SW 1271 (cell line): ENCODE measurements around the gene CYLD.

ENCODE experiments used
- DNase-seq, 2 experiments: peaks; one replicate each; lab custom pipeline; 2025; lab: John Stamatoyannopoulos, UW

CYLD gene

GRCh38 chr16:50741781-50742575 lies at the start of gene CYLD:
Gene CYLD, plus strand, starts transcription at chr16:50742086. Its CDS starts 7,613 bp downstream, at chr16:50749699.
- DNase-seq = peak; percentile 94

GRCh38 chr16:50692644-50692998 lies 49.3 kb upstream of the CYLD start:
- DNase-seq = no peak

DNA sequence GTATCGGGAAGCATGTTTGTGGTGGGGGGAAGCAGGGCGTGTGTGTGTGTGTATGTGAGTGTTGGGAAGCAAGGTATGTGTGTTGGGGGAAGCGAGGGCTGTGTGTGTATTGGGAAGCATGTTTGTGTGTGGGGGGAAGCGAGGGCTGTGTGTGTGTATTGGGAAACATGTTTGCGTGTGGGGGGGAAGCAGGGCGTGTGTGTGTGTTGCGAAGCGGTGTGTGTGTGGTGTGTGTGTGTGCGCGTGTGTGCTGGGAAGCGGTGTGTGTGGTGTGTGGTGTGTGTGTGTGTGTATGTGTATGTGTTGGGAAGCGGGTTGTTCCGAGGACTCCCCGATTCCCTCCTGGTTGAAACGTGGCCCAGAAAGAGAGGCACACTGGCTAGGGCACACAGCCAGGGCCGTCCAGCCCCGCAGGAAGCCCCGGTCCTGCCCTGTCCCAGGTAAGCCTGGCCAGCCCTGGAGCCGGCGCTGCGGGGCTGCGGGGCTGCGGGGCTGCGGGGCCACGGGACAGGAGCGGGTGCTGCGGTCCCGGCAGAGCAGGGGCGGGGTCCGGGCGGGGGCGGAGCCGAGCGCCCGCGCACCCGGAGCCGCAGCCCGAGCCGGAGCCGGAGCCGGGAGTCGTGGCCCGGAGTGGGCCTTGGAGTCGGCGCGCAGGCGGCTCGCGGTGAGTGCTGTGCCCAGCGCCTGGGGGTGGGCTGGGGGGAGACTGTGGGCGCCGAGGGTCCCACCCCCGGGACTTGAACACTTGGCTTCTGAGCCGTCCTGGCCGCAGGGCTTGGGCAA lies 48.7 kb upstream of the CYLD start, which contains the start of gene NOD2:
Gene NOD2 (plus strand): TSS at position 608 of the 783 bp plus-strand sequence. CDS start 5,890 bp downstream, outside the sequence.
- DNase-seq = no peak

DNA sequence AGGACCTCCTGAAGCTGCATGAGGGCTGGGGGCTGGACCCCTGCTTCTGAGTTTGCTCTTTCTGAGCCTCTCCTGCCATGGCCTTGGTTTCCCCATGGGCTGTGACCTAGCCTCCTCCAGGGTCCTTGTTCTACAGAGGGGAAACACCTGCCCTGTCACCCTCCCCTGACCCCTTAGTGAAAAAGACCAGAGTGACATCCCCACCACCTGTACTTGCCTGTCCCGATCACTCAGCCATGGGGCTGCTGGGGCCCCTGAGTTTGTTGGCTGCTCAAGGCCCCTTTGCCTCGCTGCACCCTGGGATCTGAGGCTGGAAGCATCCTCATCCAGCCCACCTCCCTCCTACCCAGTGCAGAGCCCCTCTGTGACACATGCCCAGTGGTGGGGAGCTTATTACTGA lies 47.7 kb upstream of the CYLD start:
- DNase-seq = no peak

GRCh38 chr16:50695017-50696000 lies 46.6 kb upstream of the CYLD start:
- DNase-seq = no peak

- DNase-seq = no peak
These were observed 45.8 kb upstream of the CYLD start for GRCh38 chr16:50696126-50696525.

DNA sequence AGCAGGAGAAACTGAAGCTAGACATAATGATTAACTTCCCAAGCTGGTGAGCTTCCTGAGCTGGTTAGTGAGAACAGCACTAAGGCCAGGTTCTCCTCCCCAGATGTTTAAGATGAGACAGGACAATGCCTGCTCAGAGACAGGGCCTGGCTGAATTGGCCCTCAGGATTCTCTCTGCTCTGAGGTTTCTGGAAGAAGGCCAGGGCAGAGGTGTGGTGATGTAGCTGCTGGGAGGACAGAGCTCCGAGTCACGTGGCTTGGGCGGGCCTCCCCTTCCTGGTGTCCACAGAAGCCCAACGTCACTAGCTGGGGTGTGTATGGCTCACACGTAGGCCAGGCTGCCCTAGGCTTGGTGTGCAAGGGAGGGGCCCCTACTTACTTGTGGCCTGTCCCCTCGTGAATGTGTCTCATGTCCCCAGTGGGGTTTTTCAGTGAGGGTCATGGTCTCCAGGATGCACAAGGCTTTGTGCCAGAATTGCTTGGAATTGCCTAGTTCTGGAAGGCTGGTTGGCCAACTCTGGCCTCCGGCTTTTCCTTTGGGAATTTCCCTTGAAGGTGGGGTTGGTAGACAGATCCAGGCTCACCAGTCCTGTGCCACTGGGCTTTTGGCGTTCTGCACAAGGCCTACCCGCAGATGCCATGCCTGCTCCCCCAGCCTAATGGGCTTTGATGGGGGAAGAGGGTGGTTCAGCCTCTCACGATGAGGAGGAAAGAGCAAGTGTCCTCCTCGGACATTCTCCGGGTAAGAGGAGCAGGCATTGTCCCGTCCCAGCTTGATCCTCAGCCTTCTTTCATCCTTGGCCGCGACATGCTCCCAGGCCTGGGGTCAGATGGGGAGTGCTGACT lies 45.1 kb upstream of the CYLD start:
- DNase-seq = no peak

GRCh38 chr16:50697421-50697715 lies 44.5 kb upstream of the CYLD start:
- no peak for DNase-seq

DNA sequence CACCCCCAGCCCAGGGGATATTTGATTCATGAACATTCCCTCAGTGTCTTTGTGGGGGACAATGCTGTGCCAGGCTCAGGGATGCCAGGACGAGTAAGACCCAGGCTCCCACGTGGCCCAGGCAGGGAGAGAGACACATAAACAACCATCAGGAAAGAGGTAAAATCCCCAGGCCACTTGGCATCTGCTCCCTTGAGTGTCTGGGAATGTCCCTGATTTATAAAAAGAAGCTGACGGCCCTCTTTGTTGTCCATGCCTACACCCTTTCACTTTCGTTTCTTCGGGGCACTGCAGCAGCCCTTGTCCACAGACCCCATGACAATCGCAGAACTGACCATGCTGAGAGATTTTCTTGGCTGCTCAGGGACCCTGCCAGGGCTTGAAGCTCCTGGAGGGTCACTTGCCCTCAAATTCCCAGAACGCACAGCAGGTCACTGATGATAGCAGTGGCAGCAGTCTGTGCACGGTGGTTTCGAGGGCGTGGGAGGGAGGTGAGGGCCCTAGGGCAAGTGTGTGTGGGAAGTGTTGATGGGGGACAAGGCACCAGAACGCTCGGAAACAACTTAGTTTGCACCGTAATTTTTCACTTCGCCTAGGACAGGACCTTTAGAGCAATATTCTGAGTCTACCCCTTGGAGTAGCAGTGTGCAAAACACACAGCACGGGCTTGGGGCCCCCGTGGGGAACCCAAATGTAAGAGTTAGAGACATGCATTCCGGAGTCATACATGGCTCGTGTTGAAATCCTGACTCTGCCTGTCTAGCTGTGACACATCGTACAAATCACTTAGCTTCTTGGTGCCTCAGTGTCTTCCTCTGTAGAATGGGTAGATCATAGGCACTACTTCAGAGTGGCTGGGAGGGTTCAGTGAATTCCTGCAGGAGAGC lies 43.8 kb upstream of the CYLD start:
- DNase-seq = no peak

GRCh38 chr16:50699326-50700159 lies 42.3 kb upstream of the CYLD start:
- DNase-seq = no peak

- DNase-seq = no peak
These were observed 39.2 kb upstream of the CYLD start for GRCh38 chr16:50702725-50703124.

GRCh38 chr16:50704245-50704644 lies 37.6 kb upstream of the CYLD start:
- DNase-seq = no peak

DNA sequence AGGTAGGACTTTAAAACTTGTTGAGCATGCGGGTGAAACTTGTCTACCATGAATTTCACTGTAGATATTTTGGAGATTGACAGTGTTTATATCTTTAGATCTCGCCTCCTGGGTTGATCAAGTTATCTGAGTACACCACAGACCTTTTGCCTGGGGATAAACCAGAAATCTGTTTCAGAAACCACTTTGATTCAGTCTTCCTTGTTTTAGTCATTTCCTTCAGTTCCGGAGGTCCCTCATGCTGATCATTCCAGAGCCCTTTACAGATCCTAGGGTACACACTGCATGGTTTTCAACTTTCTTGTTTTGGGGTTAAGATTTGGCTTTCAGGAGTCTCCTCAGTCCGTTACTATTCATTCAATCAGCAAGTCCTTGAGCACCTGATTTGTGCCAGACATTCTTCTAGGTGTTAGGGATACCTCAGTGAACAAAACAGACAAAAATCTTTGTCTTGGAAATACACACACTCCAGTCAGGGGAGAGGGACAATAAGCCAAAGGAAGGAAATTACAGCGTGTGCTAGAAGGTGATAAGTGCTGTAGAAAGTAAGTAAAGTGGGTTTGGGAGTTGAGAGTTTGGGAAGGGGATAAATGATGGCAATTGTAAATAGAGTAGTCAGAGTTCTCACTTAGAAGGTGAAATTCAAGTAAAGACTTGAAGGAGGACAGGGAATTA lies 36.3 kb upstream of the CYLD start:
- DNase-seq = no peak

- no peak for DNase-seq
These were observed 35.6 kb upstream of the CYLD start for GRCh38 chr16:50706250-50706649.

DNA sequence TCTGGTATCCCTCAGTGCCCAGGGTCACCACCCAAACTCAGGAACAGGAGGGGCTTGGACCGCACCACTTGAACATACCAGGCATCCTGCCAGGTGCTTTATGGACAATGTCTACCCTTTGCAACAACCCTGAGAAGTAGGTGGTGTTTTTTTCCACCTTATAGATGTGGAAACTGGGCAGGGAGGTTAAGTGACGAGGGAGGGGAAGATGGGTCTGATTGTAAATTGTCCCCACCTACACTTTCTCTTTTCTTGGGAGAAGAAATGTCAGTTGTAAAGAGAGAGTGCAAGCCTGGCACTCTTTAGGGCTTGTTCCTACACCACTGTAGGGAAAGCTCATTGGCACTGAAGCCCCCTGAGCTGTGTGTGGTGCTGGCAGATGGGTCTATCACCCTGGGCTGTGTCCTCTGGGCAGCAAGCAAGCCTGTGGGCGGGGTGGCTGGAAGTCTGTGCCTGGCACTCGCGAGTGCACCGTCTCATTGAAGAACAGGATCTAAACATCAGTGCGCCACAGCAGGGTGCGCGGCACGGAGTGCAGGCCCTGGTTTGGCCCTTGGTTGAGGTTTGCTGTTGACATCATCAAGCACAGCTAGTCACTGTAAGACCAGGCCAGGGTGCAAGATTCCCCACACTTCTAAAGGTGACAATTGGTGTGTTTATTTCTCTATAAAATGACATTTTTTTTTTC lies 33.4 kb upstream of the CYLD start:
- no peak for DNase-seq

DNA sequence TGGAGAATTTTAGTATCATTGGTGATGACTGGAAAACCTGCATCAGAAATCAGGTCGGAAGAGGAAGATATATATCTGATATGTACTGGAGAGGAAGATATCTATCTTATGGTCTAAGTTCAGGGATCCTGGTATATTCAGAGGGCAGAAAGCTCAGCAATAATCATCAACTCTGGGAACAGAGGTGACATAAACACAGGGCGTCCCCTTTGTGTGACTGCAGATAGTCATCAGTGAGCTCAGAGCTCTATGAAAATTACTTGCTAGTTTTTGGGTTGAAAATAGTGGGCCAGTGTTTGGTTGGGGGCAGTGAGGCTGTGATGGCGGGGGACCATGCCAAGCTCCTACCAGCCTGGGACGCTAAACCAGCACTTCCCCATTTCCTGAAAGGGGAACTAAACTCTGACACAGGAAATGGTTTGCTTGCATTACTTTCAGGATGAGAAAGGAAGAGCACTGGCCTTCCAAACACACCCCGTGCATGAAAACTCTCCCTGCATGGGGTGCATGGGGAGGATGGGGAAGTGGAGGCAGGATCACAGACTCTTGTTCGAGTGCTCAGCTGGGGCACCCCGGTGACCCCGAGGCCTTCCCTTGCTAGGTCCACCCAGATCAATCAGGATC lies 32.7 kb upstream of the CYLD start:
- DNase-seq = no peak

- no peak for DNase-seq
These were observed 31.9 kb upstream of the CYLD start for GRCh38 chr16:50709980-50710379.

DNA sequence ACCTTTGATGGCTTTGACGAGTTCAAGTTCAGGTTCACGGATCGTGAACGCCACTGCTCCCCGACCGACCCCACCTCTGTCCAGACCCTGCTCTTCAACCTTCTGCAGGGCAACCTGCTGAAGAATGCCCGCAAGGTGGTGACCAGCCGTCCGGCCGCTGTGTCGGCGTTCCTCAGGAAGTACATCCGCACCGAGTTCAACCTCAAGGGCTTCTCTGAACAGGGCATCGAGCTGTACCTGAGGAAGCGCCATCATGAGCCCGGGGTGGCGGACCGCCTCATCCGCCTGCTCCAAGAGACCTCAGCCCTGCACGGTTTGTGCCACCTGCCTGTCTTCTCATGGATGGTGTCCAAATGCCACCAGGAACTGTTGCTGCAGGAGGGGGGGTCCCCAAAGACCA lies 30.8 kb upstream of the CYLD start:
- no peak for DNase-seq
